Activated CD4-positive, alpha-beta memory T cell treated with anti-CD3 and anti-CD28 coated beads for 36 hours (primary cell): ENCODE results near the gene DAGLB. TPM values are rescaled to one million over a fixed set of nuclear protein-coding genes. Genes with fewer than 3 reads are reported as not detected.
"Not testable (repeated sequence)": the region's sequence is repeated elsewhere in the genome, so short reads cannot be mapped to it uniquely, and the experiment has no call there.

Experiments
- CTCF ChIA-PET: fragments of 350-600 bp; sonication (Branson Sonifier 250); formaldehyde crosslinking; loops from one replicate; lab custom pipeline; 2021; ENCODE audit warnings: antibody characterized with exemption, inconsistent platforms; lab: Charles Lee
- POLR2A ChIA-PET: fragments of 350-600 bp; sonication (Branson Sonifier 250); formaldehyde crosslinking; loops from one replicate; lab custom pipeline; 2021; ENCODE audit warnings: antibody characterized with exemption; lab: Charles Lee
- DNase-seq: peaks from one replicate; pipeline ENCODE4 v3.0.0-alpha.2; 2020
- H3K27ac Mint-ChIP-seq: one replicate; pipeline ENCODE4 v1.8.0; 2021; ENCODE audit warnings: mixed read lengths
- H3K27me3 Mint-ChIP-seq: one replicate; pipeline ENCODE4 v1.8.0; 2021; ENCODE audit warnings: mixed read lengths
- H3K36me3 Mint-ChIP-seq: one replicate; pipeline ENCODE4 v1.8.0; 2021; ENCODE audit warnings: mixed read lengths
- H3K4me1 Mint-ChIP-seq: one replicate; pipeline ENCODE4 v1.8.0; 2021; ENCODE audit warnings: low read depth, mixed read lengths
- H3K4me3 Mint-ChIP-seq: one replicate; pipeline ENCODE4 v1.8.0; 2021; ENCODE audit warnings: mild to moderate bottlenecking, mixed read lengths
- H3K9me3 Mint-ChIP-seq: one replicate; pipeline ENCODE4 v1.8.0; 2021; ENCODE audit warnings: mixed read lengths
- intact Hi-C: fragments of 100-400 bp; cut with micrococcal nuclease; formaldehyde crosslinking; loops from one replicate; pipeline ENCODE4 v1.15.1; 2023
- total RNA-seq, 2 experiments: library from RNA; stranded (reverse); gene quantifications; one replicate each; pipeline ENCODE4 v1.2.3, GENCODE V29; 2021

DAGLB gene
- total RNA-seq, 2 experiments from 2014 or later: 12.8 to 13.6 TPM

- intact Hi-C loops: no loop called here
- H3K4me3 Mint-ChIP-seq: no peak overlapping the region
- no peak overlapping the region for H3K27ac Mint-ChIP-seq
- H3K9me3 Mint-ChIP-seq: no peaks in the 10 kb centered on the region
- POLR2A ChIA-PET: no interaction called here
- no peaks in the 10 kb centered on the region for H3K27me3 Mint-ChIP-seq
- no peak for DNase-seq
- CTCF ChIA-PET: no interaction called here
- H3K36me3 Mint-ChIP-seq: peaks cover 6% of the 10 kb centered on the region
- H3K4me1 Mint-ChIP-seq: no peaks in the 10 kb centered on the region
Observed at GRCh38 chr7:6460303-6460702, 12.5 kb upstream of the DAGLB start.

GRCh38 chr7:6458676-6459075, 10.9 kb upstream of the DAGLB start:
- DNase-seq, H3K36me3 Mint-ChIP-seq, H3K27ac Mint-ChIP-seq, intact Hi-C loops, H3K4me1 Mint-ChIP-seq, H3K27me3 Mint-ChIP-seq, H3K4me3 Mint-ChIP-seq, POLR2A ChIA-PET, H3K9me3 Mint-ChIP-seq: not testable (repeated sequence)
- CTCF ChIA-PET: interaction anchor here (1.0 kb wide), 1 partner anchor 21 kb away, joined by 5 read pairs; no protein-coding TSS in a partner anchor

- Mint-ChIP-seq H3K27ac (no peak overlapping the region), H3K4me1 (peaks cover 6% of the 10 kb centered on the region), H3K27me3 (no peaks in the 10 kb centered on the region), H3K9me3 (no peaks in the 10 kb centered on the region), H3K36me3 (no peaks in the 10 kb centered on the region), H3K4me3 (no peak overlapping the region)
- intact Hi-C loops: no loop called here
- CTCF ChIA-PET: no interaction called here
- DNase-seq: no peak
- POLR2A ChIA-PET: no interaction called here
Observed at GRCh38 chr7:6453734-6454133, 6.0 kb upstream of the DAGLB start.

- POLR2A ChIA-PET: no interaction called here
- CTCF ChIA-PET: no interaction called here
- Mint-ChIP-seq H3K36me3 (peaks cover 3% of the 10 kb centered on the region), H3K27ac (no peak overlapping the region), H3K9me3 (no peaks in the 10 kb centered on the region), H3K27me3 (no peaks in the 10 kb centered on the region), H3K4me3 (no peak overlapping the region), H3K4me1 (peaks cover 11% of the 10 kb centered on the region)
- intact Hi-C loops: no loop called here
- DNase-seq: no peak
Observed at GRCh38 chr7:6451224-6451705, 3.5 kb upstream of the DAGLB start.

DNA sequence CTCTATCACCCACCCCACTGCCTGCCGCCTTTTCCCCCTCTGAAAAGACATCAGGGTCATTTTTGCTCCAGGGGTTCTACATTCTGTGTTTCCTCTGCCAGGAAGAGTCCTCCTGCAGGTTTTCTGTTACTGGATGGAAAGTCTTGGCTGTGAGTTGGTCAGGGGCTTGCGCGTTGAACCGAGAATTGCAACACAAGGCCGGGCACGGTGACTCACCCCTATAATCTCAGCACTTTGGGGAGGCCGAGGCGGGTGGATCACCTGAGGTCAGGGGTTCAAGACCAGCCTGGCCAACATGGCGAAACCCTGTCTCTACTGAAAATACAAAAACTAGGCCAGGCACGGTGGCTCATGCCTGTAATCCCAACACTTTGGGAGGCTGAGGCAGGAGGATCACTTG, 2.8 kb upstream of the DAGLB start:
- CTCF ChIA-PET, H3K9me3 Mint-ChIP-seq, H3K27me3 Mint-ChIP-seq, POLR2A ChIA-PET, H3K27ac Mint-ChIP-seq, H3K4me3 Mint-ChIP-seq, intact Hi-C loops, H3K36me3 Mint-ChIP-seq, DNase-seq: not testable (repeated sequence)
- H3K4me1 Mint-ChIP-seq: peaks cover 15% of the 10 kb centered on the region

DNA sequence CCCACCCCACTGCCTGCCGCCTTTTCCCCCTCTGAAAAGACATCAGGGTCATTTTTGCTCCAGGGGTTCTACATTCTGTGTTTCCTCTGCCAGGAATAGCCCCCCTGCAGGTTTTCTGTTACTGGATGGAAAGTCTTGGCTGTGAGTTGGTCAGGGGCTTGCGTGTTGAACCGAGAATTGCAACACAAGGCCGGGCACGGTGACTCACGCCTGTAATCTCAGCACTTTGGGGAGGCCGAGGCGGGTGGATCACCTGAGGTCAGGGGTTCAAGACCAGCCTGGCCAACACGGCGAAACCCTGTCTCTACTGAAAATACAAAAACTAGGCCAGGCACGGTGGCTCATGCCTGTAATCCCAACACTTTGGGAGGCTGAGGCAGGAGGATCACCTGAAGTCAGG, 2.1 kb upstream of the DAGLB start:
- intact Hi-C loops, DNase-seq: not testable (repeated sequence)

GRCh38 chr7:6448943-6449543, 1.3 kb upstream of the DAGLB start:
- intact Hi-C loops: no loop called here
- H3K9me3 Mint-ChIP-seq: no peaks in the 10 kb centered on the region
- peaks cover 23% of the 10 kb centered on the region for H3K4me1 Mint-ChIP-seq
- no peak overlapping the region for H3K27ac Mint-ChIP-seq
- H3K36me3 Mint-ChIP-seq: peaks cover 16% of the 10 kb centered on the region
- H3K4me3 Mint-ChIP-seq: peak overlapping the region; percentile 93
- POLR2A ChIA-PET: no interaction called here
- DNase-seq: no peak
- H3K27me3 Mint-ChIP-seq: no peaks in the 10 kb centered on the region
- CTCF ChIA-PET: no interaction called here

More for the DNA sequence above, 2.1 kb upstream of the DAGLB start:
- POLR2A ChIA-PET, H3K27me3 Mint-ChIP-seq, CTCF ChIA-PET, H3K9me3 Mint-ChIP-seq, H3K27ac Mint-ChIP-seq, H3K4me3 Mint-ChIP-seq: not testable (repeated sequence)
- H3K36me3 Mint-ChIP-seq: peaks cover 14% of the 10 kb centered on the region
- peaks cover 21% of the 10 kb centered on the region for H3K4me1 Mint-ChIP-seq

- H3K36me3 Mint-ChIP-seq: peaks cover 28% of the 10 kb centered on the region
- peak overlapping the region; percentile 93 for H3K4me3 Mint-ChIP-seq
- POLR2A ChIA-PET: interaction anchor here (0.8 to 1.4 kb wide), 4 partner anchors 9 to 27 kb away, joined by 3 to 6 read pairs (median 5); no protein-coding TSS in a partner anchor
- H3K27me3 Mint-ChIP-seq: no peaks in the 10 kb centered on the region
- H3K9me3 Mint-ChIP-seq: no peaks in the 10 kb centered on the region
- H3K4me1 Mint-ChIP-seq: peaks cover 33% of the 10 kb centered on the region
- intact Hi-C loops: loop anchor here (1.0 kb wide), 1 partner anchor 12 kb away; no protein-coding TSS in a partner anchor
- peak overlapping the region; percentile 91 for H3K27ac Mint-ChIP-seq
- CTCF ChIA-PET: interaction anchor here (1.4 to 2.3 kb wide), 3 partner anchors 9 to 16 kb away, joined by 4 to 11 read pairs (median 6); no protein-coding TSS in a partner anchor
- peak; percentile 55 for DNase-seq
Observed at GRCh38 chr7:6446838-6447580, 745 bp downstream of the DAGLB start.

- H3K27ac Mint-ChIP-seq: no peak overlapping the region
- CTCF ChIA-PET: interaction anchor here (0.6 kb wide), 1 partner anchor 15 kb away, joined by 3 read pairs; no protein-coding TSS in a partner anchor
- no peaks in the 10 kb centered on the region for H3K27me3 Mint-ChIP-seq
- H3K4me1 Mint-ChIP-seq: peaks cover 33% of the 10 kb centered on the region
- H3K4me3 Mint-ChIP-seq: no peak overlapping the region
- peaks cover 28% of the 10 kb centered on the region for H3K36me3 Mint-ChIP-seq
- intact Hi-C loops: no loop called here
- POLR2A ChIA-PET: interaction anchor here (1.6 kb wide), 1 partner anchor 8 kb away, joined by 5 read pairs; no protein-coding TSS in a partner anchor
- no peak for DNase-seq
- no peaks in the 10 kb centered on the region for H3K9me3 Mint-ChIP-seq
Observed at GRCh38 chr7:6444516-6445269, 3.1 kb downstream of the DAGLB start.

DNA sequence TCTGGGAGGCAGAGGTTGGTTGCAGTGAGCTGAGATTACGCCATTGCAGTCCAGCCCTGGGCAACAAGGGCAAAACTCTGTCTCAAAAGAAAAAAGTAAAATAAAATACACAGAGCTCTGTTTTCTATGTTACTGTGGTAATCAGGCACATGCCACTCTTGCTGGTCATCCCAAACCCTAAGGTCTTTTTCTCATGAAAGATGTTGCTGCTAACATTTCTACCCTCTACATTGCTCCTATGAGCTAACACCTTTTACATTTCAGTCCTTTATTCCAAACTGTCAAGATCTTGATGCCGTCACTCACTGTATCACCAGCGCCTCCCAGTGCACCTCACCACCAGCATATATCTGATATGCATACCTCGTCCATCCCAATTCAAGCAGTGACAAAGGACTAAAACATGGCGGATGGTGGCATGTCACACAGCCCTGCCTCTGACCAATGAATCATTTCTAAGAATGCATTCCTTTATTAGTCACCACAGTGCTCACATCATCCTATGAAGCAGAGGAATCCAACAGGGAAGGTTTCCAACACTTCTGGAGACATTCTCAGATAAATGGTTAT, 4.3 kb downstream of the DAGLB start:
- H3K27me3 Mint-ChIP-seq: no peaks in the 10 kb centered on the region
- no peak for DNase-seq
- H3K9me3 Mint-ChIP-seq: no peaks in the 10 kb centered on the region
- no peak overlapping the region for H3K4me3 Mint-ChIP-seq
- ChIA-PET POLR2A (interaction anchor here (0.5 kb wide), 1 partner anchor 1458 kb away, joined by 4 read pairs; no protein-coding TSS in a partner anchor), CTCF (interaction anchor here (0.6 kb wide), 1 partner anchor 9 kb away, joined by 4 read pairs; no protein-coding TSS in a partner anchor)
- intact Hi-C loops: no loop called here
- no peak overlapping the region for H3K27ac Mint-ChIP-seq
- peaks cover 32% of the 10 kb centered on the region for H3K36me3 Mint-ChIP-seq
- peaks cover 35% of the 10 kb centered on the region for H3K4me1 Mint-ChIP-seq

DNA sequence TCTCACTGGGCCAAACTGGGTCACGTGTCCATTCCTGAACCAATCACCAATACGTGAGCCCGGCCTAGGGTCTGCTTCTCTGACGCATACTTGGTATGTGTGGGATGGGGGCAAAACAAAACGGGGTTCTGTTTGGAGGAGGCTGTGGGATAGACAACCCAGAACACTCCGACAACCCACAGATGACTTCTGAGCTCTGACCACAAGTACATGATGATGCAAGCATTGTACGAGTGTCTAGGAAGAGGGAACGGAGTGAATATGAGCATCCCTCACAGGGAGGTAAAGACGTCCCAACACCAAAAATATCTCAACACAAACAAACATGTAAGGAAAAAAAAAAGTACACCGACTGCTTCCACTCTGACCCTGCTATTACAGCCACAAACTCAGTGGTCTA, 5.6 kb downstream of the DAGLB start:
- intact Hi-C loops: no loop called here
- peaks cover 43% of the 10 kb centered on the region for H3K4me1 Mint-ChIP-seq
- H3K27ac Mint-ChIP-seq: no peak overlapping the region
- H3K27me3 Mint-ChIP-seq: no peaks in the 10 kb centered on the region
- no peak for DNase-seq
- peaks cover 29% of the 10 kb centered on the region for H3K36me3 Mint-ChIP-seq
- no peak overlapping the region for H3K4me3 Mint-ChIP-seq
- no peaks in the 10 kb centered on the region for H3K9me3 Mint-ChIP-seq
- POLR2A ChIA-PET: no interaction called here
- CTCF ChIA-PET: no interaction called here
